ENCODE data around the gene LRP1-AS.

Gene LRP1-AS

DNA sequence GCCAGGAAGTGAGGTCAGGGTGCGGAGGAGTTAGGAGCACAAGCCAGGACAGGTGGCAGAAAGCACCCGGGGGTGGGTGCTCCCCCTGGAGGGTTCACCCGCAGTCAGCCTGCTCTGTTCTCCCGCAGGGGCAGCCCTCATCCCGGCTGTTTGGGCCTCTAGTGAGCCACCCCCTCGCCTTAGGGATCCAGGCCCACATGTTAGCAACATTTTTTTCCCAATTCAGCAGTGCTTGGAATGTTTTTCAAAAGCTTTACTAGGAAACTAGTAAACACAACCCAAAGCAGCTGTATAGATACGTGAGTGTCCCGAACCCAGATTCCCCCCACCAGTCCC is 40.6 kb upstream of the LRP1-AS start:
- H3K36me3 ChIP-seq (replicated peaks): peaks cover 95% of the 10 kb centered on the region
- TF ChIP-seq, protein P1, sequence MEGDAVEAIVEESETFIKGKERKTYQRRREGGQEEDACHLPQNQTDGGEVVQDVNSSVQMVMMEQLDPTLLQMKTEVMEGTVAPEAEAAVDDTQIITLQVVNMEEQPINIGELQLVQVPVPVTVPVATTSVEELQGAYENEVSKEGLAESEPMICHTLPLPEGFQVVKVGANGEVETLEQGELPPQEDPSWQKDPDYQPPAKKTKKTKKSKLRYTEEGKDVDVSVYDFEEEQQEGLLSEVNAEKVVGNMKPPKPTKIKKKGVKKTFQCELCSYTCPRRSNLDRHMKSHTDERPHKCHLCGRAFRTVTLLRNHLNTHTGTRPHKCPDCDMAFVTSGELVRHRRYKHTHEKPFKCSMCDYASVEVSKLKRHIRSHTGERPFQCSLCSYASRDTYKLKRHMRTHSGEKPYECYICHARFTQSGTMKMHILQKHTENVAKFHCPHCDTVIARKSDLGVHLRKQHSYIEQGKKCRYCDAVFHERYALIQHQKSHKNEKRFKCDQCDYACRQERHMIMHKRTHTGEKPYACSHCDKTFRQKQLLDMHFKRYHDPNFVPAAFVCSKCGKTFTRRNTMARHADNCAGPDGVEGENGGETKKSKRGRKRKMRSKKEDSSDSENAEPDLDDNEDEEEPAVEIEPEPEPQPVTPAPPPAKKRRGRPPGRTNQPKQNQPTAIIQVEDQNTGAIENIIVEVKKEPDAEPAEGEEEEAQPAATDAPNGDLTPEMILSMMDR (IDR thresholded peaks at IDR 0.05; ENCODE audit: low read depth, low read length, missing control alignments): no peak

DNA sequence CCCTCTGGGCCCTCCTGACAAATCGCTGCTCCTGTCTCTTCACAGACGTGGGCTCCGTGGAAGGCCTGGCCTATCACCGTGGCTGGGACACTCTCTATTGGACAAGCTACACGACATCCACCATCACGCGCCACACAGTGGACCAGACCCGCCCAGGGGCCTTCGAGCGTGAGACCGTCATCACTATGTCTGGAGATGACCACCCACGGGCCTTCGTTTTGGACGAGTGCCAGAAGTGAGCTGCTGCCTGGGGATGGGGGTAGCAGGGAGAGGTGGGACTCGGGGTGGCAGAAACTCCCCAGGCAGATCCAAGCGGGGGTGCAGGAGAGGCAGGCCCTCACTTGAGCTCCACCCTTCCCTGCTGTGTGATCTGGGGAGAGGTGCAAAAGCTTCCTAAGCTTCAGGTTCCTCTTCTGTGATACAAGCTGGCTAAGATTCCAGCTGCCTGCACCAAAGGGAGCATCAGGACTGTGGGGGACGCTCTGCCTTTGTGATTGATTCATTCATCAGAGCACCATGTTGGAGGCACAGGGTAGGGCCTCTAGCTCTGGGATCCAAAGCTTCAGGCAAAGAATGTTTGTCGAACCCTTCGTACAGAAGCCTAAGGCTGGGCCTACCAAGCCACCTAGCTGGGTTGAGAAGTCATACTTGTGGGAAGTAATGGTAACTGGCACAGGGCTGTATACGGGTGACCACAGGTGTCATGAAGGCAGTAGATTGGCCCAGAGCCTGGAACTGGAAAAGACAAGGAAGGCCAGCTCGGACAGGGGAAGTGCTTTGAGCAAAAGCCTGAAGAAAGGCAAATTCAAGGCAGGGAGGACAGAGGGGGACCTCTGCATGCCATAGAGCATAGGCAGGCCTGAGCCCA is 40.0 kb upstream of the LRP1-AS start:
- in situ Hi-C loops (cut with HindIII; ENCODE audit: low pct_ligation_motif_present, low sequenced_read_pairs): loop anchor here (5.0 kb wide), 1 partner anchor 55 kb away; no protein-coding TSS in a partner anchor
- H3K27ac ChIP-seq: no peak overlapping the region
- TF ChIP-seq, protein P1 (IDR thresholded peaks at IDR 0.05; ENCODE audit: low read depth, low read length, missing control alignments): no peak

More for the DNA sequence above, 40.6 kb upstream of the LRP1-AS start:
- no peak overlapping the region for H3K27ac ChIP-seq
- no peak for DNase-seq
- in situ Hi-C loops (cut with HindIII; ENCODE audit: low pct_ligation_motif_present, low sequenced_read_pairs): loop anchor here (5.0 kb wide), 1 partner anchor 56 kb away; no protein-coding TSS in a partner anchor
- H3K27me3 ChIP-seq (replicated peaks): no peaks in the 10 kb centered on the region
- no peak overlapping the region for H3K4me3 ChIP-seq (ENCODE audit: low read depth, low read length)

DNA sequence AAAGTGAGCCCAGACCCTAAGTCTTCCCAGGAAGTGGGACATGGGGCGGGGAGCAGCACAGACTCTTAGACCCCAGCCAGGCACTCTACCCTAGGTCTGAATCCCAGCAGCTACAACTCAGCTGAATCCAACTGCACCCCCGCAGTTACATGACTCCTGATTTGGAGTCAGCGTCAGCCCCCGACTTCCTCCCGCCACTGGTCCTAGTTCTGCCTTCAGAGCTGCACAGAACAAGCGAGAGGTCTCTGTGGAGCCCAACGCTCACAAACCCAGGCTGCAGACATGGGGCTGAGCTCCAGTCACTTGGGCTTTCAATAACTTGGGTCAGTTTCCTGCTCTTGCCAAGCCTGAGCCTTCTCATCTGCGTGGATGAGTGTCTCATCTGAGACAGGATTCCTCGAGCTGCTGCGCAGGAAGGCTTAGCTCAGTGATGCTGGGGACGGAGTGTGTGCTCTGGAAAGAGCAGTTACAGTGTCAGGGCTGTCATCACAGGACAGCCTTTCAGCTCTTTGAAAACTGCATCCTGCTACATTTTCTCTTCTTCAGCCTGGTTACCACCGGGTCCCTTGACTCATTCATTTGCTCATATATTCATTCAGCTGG is 38.6 kb upstream of the LRP1-AS start:
- Histone ChIP-seq H3K4me3 (ENCODE audit: low read depth, low read length) (no peak overlapping the region), H3K36me3 (replicated peaks) (peaks cover 88% of the 10 kb centered on the region), H3K27me3 (replicated peaks) (no peaks in the 10 kb centered on the region), H3K27ac (no peak overlapping the region)
- TF ChIP-seq, protein P1 (IDR thresholded peaks at IDR 0.05; ENCODE audit: low read depth, low read length, missing control alignments): no peak
- DNase-seq: no peak
- in situ Hi-C loops (cut with HindIII; ENCODE audit: low pct_ligation_motif_present, low sequenced_read_pairs): loop anchor here (5.0 kb wide), 1 partner anchor 54 kb away; no protein-coding TSS in a partner anchor

More for the DNA sequence above, 40.0 kb upstream of the LRP1-AS start:
- Histone ChIP-seq H3K27me3 (replicated peaks) (no peaks in the 10 kb centered on the region), H3K36me3 (replicated peaks) (peaks cover 90% of the 10 kb centered on the region), H3K4me3 (ENCODE audit: low read depth, low read length) (no peak overlapping the region)
- no peak for DNase-seq

DNA sequence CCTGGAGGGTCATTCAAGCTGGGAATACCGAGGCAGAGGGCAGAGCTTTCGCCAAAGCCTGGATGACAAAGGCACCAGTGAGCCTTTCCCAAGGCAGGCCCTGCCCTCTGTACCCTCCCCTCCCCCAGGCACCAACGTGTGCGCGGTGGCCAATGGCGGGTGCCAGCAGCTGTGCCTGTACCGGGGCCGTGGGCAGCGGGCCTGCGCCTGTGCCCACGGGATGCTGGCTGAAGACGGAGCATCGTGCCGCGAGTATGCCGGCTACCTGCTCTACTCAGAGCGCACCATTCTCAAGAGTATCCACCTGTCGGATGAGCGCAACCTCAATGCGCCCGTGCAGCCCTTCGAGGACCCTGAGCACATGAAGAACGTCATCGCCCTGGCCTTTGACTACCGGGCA is 38.0 kb upstream of the LRP1-AS start:
- H3K36me3 ChIP-seq (replicated peaks): peaks cover 88% of the 10 kb centered on the region
- H3K27ac ChIP-seq: no peak overlapping the region
- TF ChIP-seq, protein P1 (IDR thresholded peaks at IDR 0.05; ENCODE audit: low read depth, low read length, missing control alignments): no peak
- no peak overlapping the region for H3K4me3 ChIP-seq (ENCODE audit: low read depth, low read length)
- in situ Hi-C loops (cut with HindIII; ENCODE audit: low pct_ligation_motif_present, low sequenced_read_pairs): loop anchor here (5.0 kb wide), 1 partner anchor 53 kb away; no protein-coding TSS in a partner anchor
- DNase-seq: no peak
- no peaks in the 10 kb centered on the region for H3K27me3 ChIP-seq (replicated peaks)

DNA sequence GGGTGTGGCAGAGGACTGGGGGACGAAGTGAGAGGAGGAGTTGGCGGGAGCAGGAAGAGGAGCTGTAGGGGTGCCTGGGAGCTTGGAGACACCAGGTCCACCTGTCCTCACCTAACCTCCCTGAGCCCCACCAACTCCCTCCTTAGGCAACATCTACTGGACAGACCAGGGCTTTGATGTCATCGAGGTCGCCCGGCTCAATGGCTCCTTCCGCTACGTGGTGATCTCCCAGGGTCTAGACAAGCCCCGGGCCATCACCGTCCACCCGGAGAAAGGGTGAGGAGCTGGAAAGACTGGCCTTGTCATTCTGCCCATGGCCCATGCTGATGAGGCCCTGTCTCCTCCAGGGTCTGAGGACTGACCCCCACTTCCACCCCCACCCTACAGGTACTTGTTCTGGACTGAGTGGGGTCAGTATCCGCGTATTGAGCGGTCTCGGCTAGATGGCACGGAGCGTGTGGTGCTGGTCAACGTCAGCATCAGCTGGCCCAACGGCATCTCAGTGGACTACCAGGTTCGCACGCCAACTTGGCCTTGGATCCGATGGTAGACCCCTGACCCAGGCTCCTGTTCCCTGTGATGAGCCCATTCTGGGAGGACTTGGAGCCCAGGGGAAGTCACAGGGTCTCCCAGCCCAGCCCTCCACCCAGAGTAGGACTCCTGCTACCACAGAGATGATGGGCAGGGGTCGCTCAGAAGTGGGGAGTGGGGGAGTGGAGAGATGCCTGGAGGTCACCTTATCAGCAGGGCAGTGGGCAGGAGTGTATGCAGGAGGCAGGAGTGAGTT is 36.7 kb upstream of the LRP1-AS start:
- TF ChIP-seq, protein P1 (IDR thresholded peaks at IDR 0.05; ENCODE audit: low read depth, low read length, missing control alignments): no peak
- DNase-seq: no peak
- H3K27me3 ChIP-seq (replicated peaks): no peaks in the 10 kb centered on the region
- in situ Hi-C loops (cut with HindIII; ENCODE audit: low pct_ligation_motif_present, low sequenced_read_pairs): no loop called here
- H3K4me3 ChIP-seq (ENCODE audit: low read depth, low read length): no peak overlapping the region
- H3K36me3 ChIP-seq (replicated peaks): peaks cover 92% of the 10 kb centered on the region
- H3K27ac ChIP-seq: no peak overlapping the region
